Keratinocyte (primary cell): ENCODE measurements around the gene GDPD5. TPM values are rescaled to one million over a fixed set of nuclear protein-coding genes. Genes with fewer than 3 reads are reported as not detected.

ENCODE experiments used
- DNase-seq: peaks from one replicate; pipeline ENCODE4 v3.0.0-alpha.2; 2011; ENCODE audit warnings: low read depth, missing footprints, low spot score
- FAIRE-seq: peaks from 2 replicates; lab custom pipeline; 2011; peaks lifted over from hg19 to GRCh38; lab: Jason Lieb, UNC
- H2AFZ ChIP-seq: 2 replicates; pipeline ENCODE4 v1.6.0; 2012; ENCODE audit warnings: low read length, control low read depth, inconsistent platforms; ENCODE audit not compliant: control insufficient read depth
- H3K27ac ChIP-seq: 2 replicates; pipeline ENCODE4 v1.5.1; 2011; ENCODE audit warnings: low read length; ENCODE audit not compliant: control insufficient read depth, insufficient read depth
- H3K27me3 ChIP-seq: 3 replicates; pipeline ENCODE4 v1.6.0; 2011; ENCODE audit warnings: low read length; ENCODE audit not compliant: control insufficient read depth, insufficient read depth; ENCODE audit errors: extremely low read depth
- H3K36me3 ChIP-seq, 2 experiments: 2 replicates in 1 of 2; 3 replicates in 1 of 2; pipeline ENCODE4 v1.5.1; 2011; ENCODE audit warnings: low read length in 2 of 2, mild to moderate bottlenecking in 1 of 2; ENCODE audit not compliant: control insufficient read depth in 2 of 2, insufficient read depth in 2 of 2; ENCODE audit errors: extremely low read depth in 1 of 2
- H3K4me1 ChIP-seq: 3 replicates; pipeline ENCODE4 v1.5.1; 2011; ENCODE audit warnings: low read length; ENCODE audit not compliant: control insufficient read depth, insufficient read depth; ENCODE audit errors: extremely low read depth
- H3K4me2 ChIP-seq: 3 replicates; pipeline ENCODE4 v1.6.0; 2011; ENCODE audit warnings: low read depth, low read length; ENCODE audit not compliant: control insufficient read depth, insufficient read depth; ENCODE audit errors: extremely low read depth
- H3K4me3 ChIP-seq, 3 experiments: fragments of 200-600 bp in 1 of 3; sonication (generic) in 1 of 3; 2 replicates in 2 of 3; 3 replicates in 1 of 3; pipeline ENCODE4 v1.5.1; 2011 to 2016; ENCODE audit warnings: low read length in 3 of 3, mild to moderate bottlenecking in 3 of 3, control low read depth in 2 of 3, inconsistent platforms in 1 of 3, low read depth in 1 of 3, mixed read lengths in 1 of 3, mixed run types in 1 of 3, moderate library complexity in 1 of 3; ENCODE audit not compliant: control insufficient read depth in 2 of 3, insufficient read depth in 2 of 3; ENCODE audit errors: extremely low read depth in 1 of 3
- H3K79me2 ChIP-seq: 2 replicates; pipeline ENCODE4 v1.6.0; 2012; ENCODE audit warnings: low read length; ENCODE audit not compliant: control insufficient read depth, insufficient read depth
- H3K9ac ChIP-seq: 3 replicates; pipeline ENCODE4 v1.6.0; 2011; ENCODE audit warnings: low read length; ENCODE audit not compliant: control insufficient read depth, insufficient read depth; ENCODE audit errors: extremely low read depth
- H3K9me1 ChIP-seq: 3 replicates; pipeline ENCODE4 v1.6.0; 2011; ENCODE audit warnings: low read length; ENCODE audit not compliant: control insufficient read depth, insufficient read depth; ENCODE audit errors: extremely low read depth
- H3K9me3 ChIP-seq: 2 replicates; pipeline ENCODE4 v1.5.1; 2012; ENCODE audit warnings: low read depth, low read length; ENCODE audit not compliant: control insufficient read depth
- H4K20me1 ChIP-seq: 3 replicates; pipeline ENCODE4 v1.6.0; 2011; ENCODE audit warnings: low read length; ENCODE audit not compliant: control insufficient read depth, insufficient read depth; ENCODE audit errors: extremely low read depth
- CTCF ChIP-seq, 3 experiments: IDR thresholded peaks in 1 of 3; conservative IDR thresholded peaks in 1 of 3; optimal IDR thresholded peaks in 1 of 3; 2 replicates in 2 of 3; 3 replicates in 1 of 3; pipeline versions ENCODE3 to v1.5.1; 2011; ENCODE audit warnings: low read length in 3 of 3, mild to moderate bottlenecking in 3 of 3, moderate library complexity in 2 of 3, control low read depth in 1 of 3, inconsistent platforms in 1 of 3; ENCODE audit not compliant: insufficient read depth in 2 of 3; ENCODE audit errors: extremely low read depth in 1 of 3
- EZH2 ChIP-seq: IDR thresholded peaks from one replicate; pipeline ENCODE4 v1.6.1; 2012; ENCODE audit warnings: inconsistent platforms, mild to moderate bottlenecking, low read length, moderate library complexity
- dilution Hi-C: fragments of 300-500 bp; cut with MboI; formaldehyde crosslinking; loops from one replicate; pipeline ENCODE4 v1.7.0; 2020; ENCODE audit warnings: low sequenced_read_pairs; ENCODE audit not compliant: extremely low pct_ligation_motif_present
- polyA plus RNA-seq, 5 experiments: library from polyadenylated mRNA; depleted of rRNA in 3 of 5; stranded (reverse) in 3 of 5; stranded (forward) in 1 of 5; unstranded in 1 of 5; fragments of >200 nt; gene quantifications; 1 replicate in 1 of 5; 2 replicates in 3 of 5; 3 replicates in 1 of 5; pipeline versions ENCODE4 v1.2.1 to v1.2.3, GENCODE V29; 2011 to 2012; ENCODE audit warnings: missing spikeins in 2 of 5, low read depth in 1 of 5, low replicate concordance in 1 of 5

Gene GDPD5
- polyA plus RNA-seq, 1 donor (not counting 4 experiments of a cell fraction or from before 2014, with no cell fraction given): 2.1 TPM

- Histone ChIP-seq H3K4me3 (no peak overlapping the region), H3K27ac (no peak overlapping the region), H3K4me2 (no peak overlapping the region), H3K4me1 (peaks cover 17% of the 10 kb centered on the region), H3K9ac (no peak overlapping the region), H2AFZ (no peak overlapping the region), H3K27me3 (no peaks in the 10 kb centered on the region), H3K9me1 (no peaks in the 10 kb centered on the region), H3K9me3 (no peaks in the 10 kb centered on the region), H3K36me3 (no peaks in the 10 kb centered on the region), H3K79me2 (no peaks in the 10 kb centered on the region), H4K20me1 (no peaks in the 10 kb centered on the region)
- dilution Hi-C loops: no loop called here
- DNase-seq: no peak
- TF ChIP-seq EZH2: no peak
- FAIRE-seq: no peak
Observed at GRCh38 chr11:75468534-75469340, 57.0 kb downstream of the GDPD5 start.

GRCh38 chr11:75467881-75468280 lies 57.9 kb downstream of the GDPD5 start:
- FAIRE-seq: no peak
- Histone ChIP-seq H2AFZ (no peak overlapping the region), H3K79me2 (no peaks in the 10 kb centered on the region), H3K4me2 (no peak overlapping the region), H3K9me1 (no peaks in the 10 kb centered on the region), H3K36me3 (no peaks in the 10 kb centered on the region), H3K27ac (no peak overlapping the region), H3K27me3 (no peaks in the 10 kb centered on the region), H3K4me3 (no peak overlapping the region), H4K20me1 (no peaks in the 10 kb centered on the region), H3K4me1 (peaks cover 17% of the 10 kb centered on the region), H3K9ac (no peak overlapping the region), H3K9me3 (no peaks in the 10 kb centered on the region)
- DNase-seq: no peak
- dilution Hi-C loops: no loop called here
- TF ChIP-seq CTCF (optimal IDR thresholded peaks at IDR 0.05 in 1 of 3, IDR thresholded peaks at IDR 0.05 in 1 of 3, conservative IDR thresholded peaks at IDR 0.05 in 1 of 3; ENCODE audit: extremely low read depth in 1 of 3, insufficient read depth in 2 of 3, low read length in 3 of 3) (no peak), EZH2 (no peak)
